HG03521 (cell line): ENCODE results near the gene STK17B.
A peak's percentile ranks its signal among the peaks of the same experiment; 100 is the strongest.
"Not testable (repeated sequence)": the region's sequence is repeated elsewhere in the genome, so short reads cannot be mapped to it uniquely, and the experiment has no call there.

Experiments
- ATAC-seq: cut with Tn5 transposase; IDR thresholded peaks from one replicate; pipeline ENCODE4 v1.9.1; 2021; ENCODE audit warnings: mild to moderate bottlenecking, moderate library complexity; ENCODE audit not compliant: unreplicated experiment

Gene STK17B

DNA sequence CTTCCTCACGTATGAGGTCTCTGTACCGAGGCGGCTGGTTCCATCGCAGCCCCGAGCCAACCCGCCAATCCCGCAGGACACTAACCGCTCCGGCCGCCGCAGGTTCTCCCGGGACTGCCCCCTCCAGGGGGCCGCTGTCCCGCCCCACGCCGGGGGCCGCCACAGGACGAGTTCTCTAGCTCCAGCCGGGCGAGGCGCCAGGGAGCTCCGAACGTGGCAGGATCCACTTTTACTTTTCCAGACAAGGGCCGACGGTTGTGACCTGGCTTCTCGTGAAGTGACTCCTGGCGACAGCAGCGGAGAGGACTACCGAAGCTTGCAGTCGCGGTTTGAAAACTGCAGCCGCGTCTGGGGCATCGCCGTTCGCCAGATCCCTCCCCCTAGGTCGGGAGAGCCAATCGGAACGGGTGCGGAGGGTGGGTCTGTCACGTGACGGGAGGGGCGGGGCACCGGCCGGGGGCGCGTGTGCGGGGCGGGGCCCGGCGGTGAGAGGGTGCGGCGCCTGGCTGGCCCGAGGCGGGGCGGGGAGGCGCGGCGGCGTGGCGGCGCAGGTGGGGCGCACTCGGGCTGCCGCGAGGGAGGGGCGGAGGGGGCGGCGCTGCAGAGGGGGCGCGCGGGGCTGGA is at the start of gene STK17B:
STK17B (minus strand) TSS at position 331 of the 624 bp plus-strand sequence. CDS start 8,195 bp downstream, outside the sequence.
- ATAC-seq = peak; percentile 55

DNA sequence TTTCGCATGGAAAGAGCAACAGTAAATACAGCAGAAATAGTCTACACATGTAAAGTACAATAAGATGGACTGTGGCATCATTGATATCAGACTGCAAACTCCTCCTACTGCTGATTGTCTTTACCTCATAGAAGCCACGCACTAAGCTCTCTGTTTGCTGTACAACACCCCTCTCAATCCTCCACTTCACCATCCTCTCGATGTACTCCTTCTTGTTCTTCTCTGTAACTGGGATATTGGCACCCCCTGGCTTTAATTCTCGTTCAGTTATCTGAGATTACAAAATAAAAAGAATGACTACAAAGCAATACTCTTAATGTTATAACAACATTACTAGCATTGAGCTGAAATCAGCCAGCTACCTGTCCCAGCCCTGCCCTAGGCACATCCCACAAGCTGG is 49.3 kb upstream of the STK17B start:
- no peak for ATAC-seq

DNA sequence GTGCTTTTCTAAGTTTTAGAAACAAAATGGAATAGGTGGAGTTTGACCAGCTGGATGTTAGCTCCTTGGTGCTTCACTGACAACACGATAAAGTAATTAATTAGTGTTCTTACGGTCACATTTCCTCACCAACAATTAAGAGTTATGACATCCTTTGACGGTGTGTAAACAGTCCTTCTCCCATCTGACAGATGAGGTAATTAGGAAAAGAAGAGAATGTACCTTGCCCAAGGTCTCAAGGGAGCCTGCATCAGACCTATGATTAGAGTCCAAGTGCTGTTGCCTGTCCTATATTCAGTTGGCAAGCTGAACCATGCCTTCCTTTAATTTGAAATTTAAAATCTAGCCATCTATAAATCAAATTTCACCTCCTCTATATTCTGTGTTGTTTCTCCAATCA is 48.3 kb upstream of the STK17B start:
- no peak for ATAC-seq

DNA sequence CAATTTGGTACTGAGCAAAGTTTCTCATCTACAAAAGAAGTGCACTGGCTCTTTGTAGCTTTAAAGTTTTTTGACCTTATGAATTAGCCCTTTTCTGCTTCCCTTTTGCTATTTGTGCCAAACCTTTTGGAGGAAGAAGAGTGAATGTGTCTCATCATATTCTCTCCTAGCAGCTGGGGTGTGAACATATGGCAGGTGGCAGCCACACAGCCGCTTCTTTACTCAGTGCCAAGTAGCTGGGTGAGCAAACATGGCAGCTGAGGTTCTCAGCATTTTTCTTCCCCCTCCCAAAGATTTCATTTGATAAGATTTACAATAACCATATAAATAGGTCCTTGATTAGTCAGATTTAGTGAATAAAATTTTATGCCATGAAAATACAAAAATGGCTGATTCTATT is 46.7 kb upstream of the STK17B start:
- no peak for ATAC-seq

DNA sequence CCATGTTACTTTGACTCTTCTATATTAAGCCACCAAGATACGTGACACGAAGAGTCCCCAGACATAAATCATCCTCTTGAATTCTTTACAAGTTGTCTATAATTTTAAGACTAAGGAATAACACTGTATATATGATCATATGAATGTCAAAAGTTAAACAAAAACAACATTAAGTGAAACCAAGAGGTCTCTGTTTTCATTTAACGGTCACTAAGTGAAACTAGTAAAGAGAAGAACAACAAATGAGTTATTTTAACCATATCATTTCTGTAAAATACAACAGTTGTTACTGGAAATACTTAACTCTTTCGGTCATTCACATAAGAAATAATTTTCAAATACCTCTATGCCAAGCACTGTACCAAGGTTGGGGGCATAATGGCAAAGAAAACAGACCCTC is 45.7 kb upstream of the STK17B start:
- ATAC-seq = no peak

DNA sequence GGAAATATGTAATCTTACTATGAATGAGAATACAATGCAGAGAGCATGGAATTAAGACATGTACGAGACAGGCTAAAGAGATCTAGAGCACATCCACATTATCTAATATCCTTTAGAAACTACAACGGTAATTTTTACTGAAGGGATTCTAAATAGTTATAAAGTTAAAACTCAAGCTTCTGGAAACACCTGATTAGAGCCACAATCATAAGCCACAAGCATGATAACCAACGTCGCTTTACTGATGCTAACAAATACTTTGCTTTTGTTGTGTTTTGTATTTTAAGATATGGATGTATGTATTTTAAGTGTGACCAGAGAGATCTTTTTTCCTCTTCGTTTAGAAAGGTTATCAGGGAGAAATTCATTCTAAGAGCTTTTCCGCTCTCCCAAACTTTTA is 44.0 kb upstream of the STK17B start:
- ATAC-seq = no peak

DNA sequence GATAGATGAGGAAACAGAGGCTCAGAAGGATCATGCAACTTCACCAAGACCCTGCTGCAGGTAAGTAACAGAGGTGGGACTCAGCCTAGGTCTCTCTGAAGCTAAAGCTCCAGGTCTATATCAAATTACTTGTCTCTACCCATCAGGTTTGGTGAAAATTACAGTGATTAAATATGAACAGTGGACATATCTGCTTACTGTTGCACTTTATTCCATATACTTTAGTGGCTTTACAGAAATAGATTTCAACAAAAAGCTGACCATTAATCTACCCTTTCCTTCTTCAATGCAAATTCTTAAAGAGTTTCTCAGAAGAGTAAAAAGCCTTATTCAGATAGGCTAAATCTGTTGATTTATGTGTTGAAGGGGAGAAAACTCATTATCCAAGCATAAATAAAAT is 42.8 kb upstream of the STK17B start:
- ATAC-seq = no peak

DNA sequence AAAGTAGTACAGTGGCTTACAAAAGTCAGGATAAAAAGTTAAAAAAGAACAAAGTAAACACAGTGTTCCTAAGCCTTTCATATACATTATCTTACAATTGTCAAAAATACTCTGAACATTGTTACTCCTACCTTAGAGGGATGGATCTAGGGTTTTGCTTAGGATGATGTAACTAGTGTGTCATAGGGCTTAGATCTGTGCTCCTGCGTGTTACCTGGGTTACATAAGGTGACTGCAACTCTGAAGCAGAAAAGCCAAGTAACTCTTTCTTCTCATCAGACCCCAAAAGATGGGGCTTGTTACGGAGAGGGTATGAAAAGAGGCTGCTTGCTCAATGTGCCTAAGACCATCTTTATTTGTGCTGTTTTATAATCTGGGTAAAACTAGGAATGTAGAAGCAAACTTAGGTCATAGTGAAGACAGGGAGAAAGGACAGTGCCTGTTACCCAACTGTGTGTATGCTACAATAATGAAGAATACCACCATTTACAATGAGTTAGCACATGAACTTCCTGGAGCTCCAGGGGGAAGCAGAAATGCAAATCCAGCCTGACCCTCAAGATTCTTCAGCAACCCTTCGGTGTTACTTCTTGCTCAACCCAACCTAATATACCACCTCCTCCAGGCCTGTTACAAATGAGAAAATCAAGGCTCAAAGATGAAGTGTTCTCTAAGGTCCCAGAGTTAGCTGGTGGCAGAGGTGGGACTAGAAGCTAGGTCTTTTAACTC is 42.0 kb upstream of the STK17B start:
- no peak for ATAC-seq

DNA sequence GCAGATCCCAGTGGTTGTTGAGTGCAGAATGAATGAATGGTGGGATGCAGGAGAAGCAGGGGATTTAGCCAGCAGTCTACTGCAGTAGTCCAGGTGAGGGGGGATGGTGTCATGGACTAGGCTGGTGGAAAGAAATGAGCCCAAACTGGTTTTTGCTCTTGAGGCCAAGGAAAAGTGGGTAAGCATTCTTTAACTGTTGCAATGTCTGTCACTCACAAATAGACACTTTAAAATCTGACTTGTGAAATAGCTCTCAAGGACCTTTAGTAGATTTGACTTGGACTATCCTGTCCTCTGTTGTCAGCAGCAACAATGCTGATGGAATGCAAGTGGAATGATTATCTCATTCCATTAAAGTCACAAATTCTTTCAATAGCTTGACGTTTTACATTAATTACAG is 37.5 kb upstream of the STK17B start:
- no peak for ATAC-seq

DNA sequence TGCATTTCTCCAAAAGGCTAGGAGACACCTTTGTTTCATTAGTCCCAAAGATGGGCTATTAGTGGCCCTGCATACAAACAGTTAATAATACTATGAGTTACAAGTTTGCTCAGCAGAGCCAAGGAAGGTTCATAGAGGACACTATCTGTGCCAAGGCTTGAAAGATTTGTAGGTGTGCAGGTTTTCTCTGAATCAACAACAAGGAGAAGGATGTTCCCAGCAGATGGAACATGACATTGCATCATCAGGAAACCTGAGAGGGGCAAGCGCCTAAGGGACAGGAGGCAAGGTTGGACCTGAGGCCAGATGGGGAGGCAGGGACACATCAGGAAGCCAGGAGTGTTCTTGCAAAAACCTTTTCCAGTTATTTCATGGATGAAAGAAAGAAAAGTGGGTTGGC is 35.4 kb upstream of the STK17B start:
- ATAC-seq = no peak

DNA sequence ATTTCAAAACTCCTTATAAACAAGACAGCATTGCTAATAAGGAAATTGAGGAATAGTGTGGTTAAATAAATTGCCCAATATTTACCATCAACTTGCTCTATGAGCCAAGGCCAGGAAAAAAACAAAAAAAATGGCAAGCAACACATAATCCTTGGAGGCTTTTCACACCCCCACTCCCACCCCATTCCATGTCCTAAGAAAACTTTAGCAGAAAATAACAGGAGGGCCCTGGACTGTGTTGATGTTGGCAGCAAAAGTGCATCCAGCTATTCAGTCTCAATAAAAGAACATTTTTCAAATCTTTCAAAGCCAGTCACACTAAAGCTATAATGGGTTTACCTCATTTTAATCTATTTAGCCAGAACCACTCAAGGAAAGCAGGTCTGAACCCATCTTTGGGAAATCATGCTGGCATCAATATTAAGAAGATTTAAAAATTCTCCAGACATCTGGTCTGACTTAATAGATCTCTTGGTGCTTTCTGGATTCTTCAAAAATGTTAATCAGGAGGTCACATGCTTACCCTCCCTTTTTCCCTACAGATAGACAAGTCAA is 34.6 kb upstream of the STK17B start:
- no peak for ATAC-seq

DNA sequence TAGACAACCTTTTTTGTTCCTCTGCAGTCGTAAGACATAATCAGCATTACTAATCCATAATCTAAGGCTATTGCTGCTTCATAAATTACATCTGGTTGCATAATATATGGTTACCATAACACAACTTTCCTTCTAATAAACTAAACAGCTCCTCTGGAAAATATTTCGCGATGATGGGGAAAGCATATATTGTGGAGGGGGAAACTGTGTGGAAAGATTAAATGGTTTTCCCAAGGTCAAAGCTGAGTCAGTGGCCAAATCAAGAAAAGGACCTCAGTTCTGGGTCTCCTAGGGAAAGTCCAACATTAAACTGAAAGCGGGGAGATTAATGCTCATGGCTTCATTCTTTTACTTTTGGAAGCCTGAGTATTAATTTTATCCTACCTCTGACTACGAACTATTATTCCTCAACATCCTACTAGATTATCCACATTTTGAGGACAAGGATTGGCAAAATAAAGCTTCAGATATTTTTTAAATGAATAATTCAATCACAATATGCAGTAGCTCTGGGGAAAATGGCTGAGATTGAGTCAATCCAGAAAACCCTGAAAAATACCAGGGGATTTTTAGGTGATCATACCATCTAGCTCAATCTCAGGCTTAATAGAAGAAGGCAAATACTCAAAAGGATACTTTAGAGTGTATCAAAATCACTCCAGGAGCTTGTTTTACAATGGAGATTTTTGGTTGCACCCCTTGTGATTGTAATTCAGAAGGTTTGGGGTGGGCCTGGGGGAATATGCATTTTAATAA is 33.8 kb upstream of the STK17B start:
- ATAC-seq = no peak

DNA sequence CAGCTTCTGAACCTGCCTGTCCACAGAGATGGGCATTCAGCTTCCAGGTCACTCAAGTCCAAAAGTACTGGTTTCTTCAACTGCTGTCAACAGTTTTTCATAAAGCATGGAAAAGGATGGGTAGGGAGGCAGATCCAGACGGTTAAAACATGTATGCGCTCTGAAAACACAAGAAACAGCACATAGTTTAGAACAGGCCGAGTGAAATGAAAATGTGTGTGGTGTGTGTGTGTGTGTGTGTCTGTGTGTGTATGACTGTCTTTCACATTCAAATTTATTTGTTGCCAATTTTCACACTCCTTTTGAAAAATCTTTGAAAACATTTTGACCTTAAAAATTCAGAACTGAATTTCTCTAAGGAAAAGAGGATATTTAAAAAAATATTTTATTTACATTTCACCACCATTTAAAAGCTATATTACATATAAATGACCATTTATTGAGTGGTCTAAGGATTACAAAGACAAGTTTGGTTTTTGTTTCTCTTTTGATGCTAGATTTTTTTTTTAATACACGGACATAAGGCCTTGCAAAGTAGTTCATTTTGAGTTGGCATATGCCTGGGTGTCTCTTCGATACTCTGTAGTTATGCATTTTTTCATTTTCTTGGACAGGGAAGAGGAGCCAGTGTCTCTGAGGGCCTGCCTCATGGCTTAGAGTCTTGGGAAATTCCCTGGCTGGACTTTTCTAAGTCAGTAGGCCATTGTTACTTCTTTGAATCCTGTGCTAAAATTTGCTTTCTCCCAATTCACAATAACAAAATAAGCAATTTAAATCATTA is 30.0 kb upstream of the STK17B start:
- no peak for ATAC-seq

DNA sequence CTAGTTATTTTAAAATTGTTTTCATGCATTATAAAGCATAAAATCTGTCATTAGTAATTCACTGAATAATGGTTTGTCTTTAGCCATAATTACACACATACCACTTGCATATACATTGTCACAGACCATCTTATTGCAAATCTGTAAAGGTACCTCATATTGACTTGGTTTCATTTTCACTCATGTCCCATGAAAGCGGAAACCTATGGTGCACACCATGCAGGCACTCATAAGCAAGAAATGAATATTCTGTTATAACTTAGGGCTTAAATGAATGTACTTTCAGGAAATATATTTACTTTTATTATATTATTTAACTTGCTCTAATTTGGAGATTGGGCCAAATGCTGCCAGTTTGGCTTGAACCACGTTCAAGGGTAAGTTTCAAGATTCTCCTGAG is 29.2 kb upstream of the STK17B start:
- ATAC-seq = peak; percentile 98

DNA sequence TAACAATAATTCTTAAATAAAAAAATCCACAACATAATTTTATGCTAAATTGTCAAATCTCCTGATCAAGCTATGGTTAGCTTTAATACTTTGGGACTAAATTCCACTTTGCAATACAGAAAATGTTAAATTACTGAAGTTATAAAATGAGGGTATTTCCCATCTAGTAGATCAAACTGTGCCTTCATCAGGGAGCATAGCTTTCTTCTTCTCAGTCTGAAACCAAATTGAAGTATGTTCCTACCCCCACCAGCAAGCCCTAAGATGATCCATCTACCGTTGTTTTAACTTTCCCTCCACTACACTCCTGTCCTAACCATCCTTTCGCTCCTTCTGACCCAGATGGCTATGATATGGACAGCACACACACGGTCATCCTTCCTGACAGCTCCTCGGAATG is 24.4 kb upstream of the STK17B start:
- ATAC-seq = no peak

DNA sequence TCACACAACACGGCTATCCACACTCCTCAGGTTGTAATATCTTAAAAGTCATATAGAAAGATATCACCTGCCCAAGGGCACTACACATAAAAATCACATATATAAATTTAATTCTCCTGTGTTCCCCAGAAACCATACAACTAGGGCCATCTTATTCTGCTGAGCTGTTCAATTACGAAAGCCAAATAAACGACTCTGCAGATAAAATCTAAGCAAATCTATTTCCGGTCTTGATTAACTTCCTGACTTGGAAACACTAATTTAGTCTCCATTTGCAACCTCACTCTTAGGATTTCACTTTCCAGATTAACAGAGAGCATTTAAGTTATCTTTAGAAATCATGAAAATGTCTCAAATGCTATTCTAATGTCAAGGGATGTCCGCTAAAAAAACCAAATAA is 23.9 kb upstream of the STK17B start:
- ATAC-seq = no peak

DNA sequence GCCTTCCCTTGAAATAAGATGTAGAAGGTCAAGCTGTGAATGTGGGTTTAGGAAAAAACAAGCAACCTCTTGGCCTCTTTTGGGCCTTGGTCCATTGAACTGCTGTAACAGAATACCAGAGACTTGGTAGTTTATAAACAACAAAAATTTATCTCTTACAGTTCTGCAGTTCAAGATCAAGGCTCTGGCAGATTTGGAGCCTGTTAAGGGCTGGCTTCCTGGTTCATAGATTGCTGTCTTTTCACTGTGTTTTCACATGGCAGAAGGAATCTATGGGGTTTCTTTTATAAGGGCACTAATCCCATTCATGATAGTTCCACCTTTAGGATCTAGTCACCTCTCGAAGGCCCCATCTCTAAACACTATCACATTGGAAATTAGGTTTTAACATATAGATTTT is 20.2 kb upstream of the STK17B start:
- no peak for ATAC-seq

DNA sequence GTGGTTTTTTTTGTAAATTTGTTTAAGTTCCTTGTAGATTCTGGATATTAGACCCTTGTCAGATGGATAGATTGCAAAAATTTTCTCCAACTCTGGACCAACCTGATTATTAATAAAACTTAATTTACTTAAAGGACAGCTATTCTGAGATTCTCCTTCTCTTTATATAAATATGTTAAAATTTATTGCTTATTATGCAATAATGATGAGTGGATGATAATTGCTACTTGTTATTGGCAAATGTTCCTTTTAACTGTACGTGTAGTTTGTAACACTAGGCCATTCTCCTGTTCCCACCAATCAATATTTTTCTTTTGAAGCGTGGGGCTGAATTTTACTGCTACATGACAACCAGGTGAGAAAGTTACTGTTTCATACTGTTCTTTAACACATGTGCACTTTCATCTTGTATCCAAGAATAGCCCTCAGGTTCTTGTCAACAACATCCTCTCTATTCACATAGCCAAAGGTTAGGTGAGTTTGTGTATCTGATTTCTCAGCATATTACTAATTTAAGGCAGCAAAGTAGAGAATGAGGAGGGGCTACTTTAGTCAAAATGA is 16.6 kb upstream of the STK17B start:
- no peak for ATAC-seq

DNA sequence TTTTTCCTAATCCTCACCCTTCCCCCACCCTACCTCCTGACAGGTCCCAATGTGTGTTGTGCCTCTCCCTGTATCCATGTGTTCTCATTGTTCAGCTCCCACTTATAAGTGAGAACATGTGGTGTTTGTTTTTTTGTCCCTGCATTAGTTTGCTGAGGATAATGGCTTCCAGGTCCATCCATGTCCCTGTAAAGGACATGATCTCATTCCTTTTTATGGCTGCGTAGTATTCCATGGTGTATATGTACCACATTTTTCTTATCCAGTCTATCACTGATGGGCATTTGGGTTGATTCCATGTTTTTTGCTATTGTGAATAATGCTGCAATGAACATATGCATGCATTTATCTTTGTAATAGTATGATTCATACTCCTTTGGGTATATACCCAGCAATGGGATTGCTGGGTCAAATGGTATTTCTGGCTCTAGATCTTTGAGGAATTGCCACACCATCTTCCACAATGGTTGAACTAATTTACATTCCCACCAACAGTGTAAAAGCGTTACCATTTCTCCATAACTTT is 15.9 kb upstream of the STK17B start:
- ATAC-seq = not testable (repeated sequence)

DNA sequence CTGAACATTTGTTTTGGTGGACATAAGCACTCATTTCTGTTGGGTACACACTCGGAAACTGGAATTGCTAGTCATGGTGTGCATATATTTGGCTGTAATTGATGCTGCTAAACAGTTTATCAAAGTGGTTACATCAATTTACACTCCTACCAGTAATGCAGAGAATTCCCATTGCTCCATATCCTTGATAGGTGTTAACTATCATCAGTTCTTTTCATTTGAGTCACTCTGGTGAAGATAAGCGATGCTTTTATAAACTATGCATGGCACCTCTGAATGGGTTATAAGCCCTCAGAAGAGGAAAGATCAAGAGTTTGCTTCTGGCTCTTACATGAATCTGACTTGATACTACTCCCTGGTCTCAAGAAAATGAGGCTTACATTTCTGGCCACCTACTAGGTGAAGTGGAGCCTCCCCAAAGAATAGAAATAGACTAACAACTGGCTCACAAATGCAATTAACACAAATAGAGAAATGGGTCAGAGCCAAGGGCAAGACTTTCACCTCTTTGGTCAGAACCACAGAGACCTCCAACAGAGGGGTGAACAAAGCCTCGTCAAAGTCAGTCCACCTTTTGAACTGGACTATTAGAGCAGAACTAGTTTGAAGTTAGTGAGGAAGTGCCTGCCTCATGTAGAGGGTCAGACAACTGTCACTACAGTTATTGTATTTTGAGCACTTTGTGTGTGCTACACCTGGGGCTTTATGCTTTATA is 15.0 kb upstream of the STK17B start:
- no peak for ATAC-seq
